K562 (cell line): ENCODE data around the gene LSR. TPM values are rescaled to one million over a fixed set of nuclear protein-coding genes. Genes with fewer than 3 reads are reported as not detected.

Source experiments
- EP400 ChIP-seq: fragments of 450-650 bp; IDR thresholded peaks from 2 replicates; pipeline ENCODE4 v1.6.1; 2017; ENCODE audit warnings: antibody characterized with exemption, mild to moderate bottlenecking, moderate library complexity
- EWSR1 ChIP-seq: fragments of 450-650 bp; IDR thresholded peaks from 2 replicates; pipeline ENCODE4 v1.6.1; 2018; ENCODE audit warnings: borderline replicate concordance, mild to moderate bottlenecking, low read depth, moderate library complexity; ENCODE audit not compliant: partially characterized antibody
- JUN ChIP-seq, 2 experiments: sonication (generic) in 1 of 2; formaldehyde crosslinking in 1 of 2; IDR thresholded peaks; 2 replicates each; pipeline versions ENCODE4 v1.6.1 to v1.8.0; 2012 to 2022; ENCODE audit warnings: borderline replicate concordance in 2 of 2, mild to moderate bottlenecking in 2 of 2, improper control_type of control experiment in 1 of 2, low read depth in 1 of 2, low read length in 1 of 2, missing genetic modification reagents in 1 of 2
- KLF1 ChIP-seq: fragments of 450-650 bp; IDR thresholded peaks from 2 replicates; pipeline ENCODE4 v1.6.1; 2016; ENCODE audit warnings: missing genetic modification characterization, missing compliant biosample characterization
- KLF6 ChIP-seq: fragments of 250-450 bp; sonication (Bioruptor Pico); IDR thresholded peaks from 2 replicates; pipeline ENCODE4 v1.4.0; 2020; ENCODE audit warnings: mild to moderate bottlenecking, moderate library complexity, borderline replicate concordance
- MAFF ChIP-seq: IDR thresholded peaks from 2 replicates; pipeline ENCODE4 v1.6.1; 2012; ENCODE audit warnings: low read length, improper control_type of control experiment
- MCM5 ChIP-seq: fragments of 450-650 bp; IDR thresholded peaks from 2 replicates; pipeline ENCODE4 v1.6.1; 2016; ENCODE audit warnings: low read depth
- MEF2A ChIP-seq: IDR thresholded peaks from 2 replicates; pipeline ENCODE4 v1.6.1; 2011; ENCODE audit warnings: low read depth, mild to moderate bottlenecking, low read length, moderate library complexity; ENCODE audit not compliant: control insufficient read depth
- NFIX ChIP-seq: fragments of 250-450 bp; sonication (Bioruptor Pico); IDR thresholded peaks from 2 replicates; pipeline ENCODE4 v1.4.0; 2020; ENCODE audit warnings: low read depth, mild to moderate bottlenecking, moderate library complexity
- NUFIP1 ChIP-seq: fragments of 450-650 bp; IDR thresholded peaks from 2 replicates; pipeline ENCODE4 v1.6.1; 2018; ENCODE audit not compliant: partially characterized antibody
- PHF8 ChIP-seq: fragments of 200-600 bp; sonication (generic); IDR thresholded peaks from 2 replicates; pipeline ENCODE4 v1.6.1; 2012; ENCODE audit warnings: mixed run types, mild to moderate bottlenecking, inconsistent platforms, low read length, moderate library complexity, borderline replicate concordance
- POLR3A ChIP-seq: IDR thresholded peaks from 2 replicates; pipeline ENCODE4 v1.6.1; 2011; ENCODE audit warnings: borderline replicate concordance, mild to moderate bottlenecking, moderate library complexity; ENCODE audit not compliant: insufficient read length, insufficient read depth; ENCODE audit errors: extremely low read depth
- PTBP1 ChIP-seq: fragments of 200-400 bp; formaldehyde crosslinking; IDR thresholded peaks from 2 replicates; pipeline ENCODE4 v1.6.1; 2017; ENCODE audit warnings: low read depth, low read length
- RBFOX2 ChIP-seq: fragments of 200-400 bp; formaldehyde crosslinking; IDR thresholded peaks from 2 replicates; pipeline ENCODE4 v1.6.1; 2017; ENCODE audit warnings: low read depth, mild to moderate bottlenecking, low read length, moderate library complexity
- RBM14 ChIP-seq: fragments of 200-400 bp; formaldehyde crosslinking; IDR thresholded peaks from 2 replicates; pipeline ENCODE4 v1.6.1; 2018; ENCODE audit warnings: low read depth, mild to moderate bottlenecking, low read length, moderate library complexity, borderline replicate concordance; ENCODE audit not compliant: insufficient read depth
- ZFP1 ChIP-seq: fragments of 450-650 bp; formaldehyde crosslinking; IDR thresholded peaks from 2 replicates; pipeline ENCODE4 v1.4.0; 2020; ENCODE audit warnings: mild to moderate bottlenecking, mixed read lengths
- ZNF174 ChIP-seq: fragments of 250-450 bp; sonication (Bioruptor Pico); IDR thresholded peaks from 2 replicates; pipeline ENCODE4 v1.4.0; 2020; ENCODE audit warnings: mild to moderate bottlenecking
- ZNF217 ChIP-seq: sonication (generic); formaldehyde crosslinking; IDR thresholded peaks from 2 replicates; pipeline ENCODE4 v1.8.0; 2022; ENCODE audit warnings: mild to moderate bottlenecking, missing genetic modification reagents
- ZNF354B ChIP-seq: fragments of 250-450 bp; sonication (Bioruptor Pico); IDR thresholded peaks from 2 replicates; pipeline ENCODE4 v1.4.0; 2020
- ZNF586 ChIP-seq: fragments of 450-650 bp; formaldehyde crosslinking; conservative IDR thresholded peaks from 2 replicates; pipeline ENCODE4 v1.4.0; 2020; ENCODE audit warnings: mild to moderate bottlenecking, moderate library complexity
- ZNF589 ChIP-seq: fragments of 200-800 bp; sonication (Bioruptor generic); IDR thresholded peaks from 2 replicates; pipeline ENCODE4 v1.6.1; 2016; ENCODE audit warnings: low read depth, missing genetic modification characterization, missing compliant biosample characterization
- ZNF79 ChIP-seq: fragments of 250-450 bp; sonication (Bioruptor Pico); IDR thresholded peaks from 2 replicates; pipeline ENCODE4 v1.4.0; 2020; ENCODE audit warnings: low read depth, mild to moderate bottlenecking, moderate library complexity
- polyA plus RNA-seq, 8 experiments: library from polyadenylated mRNA; depleted of rRNA in 4 of 8; stranded (reverse) in 5 of 8; unstranded in 3 of 8; fragments of >200 nt; fragmentation: Nextera tagmentation in 2 of 8; fragmentation: Illumina TruSeq in 1 of 8; extraction: Ambion mirVana in 2 of 8; extraction: Trizol in 1 of 8; gene quantifications; 2 replicates each; pipeline versions ENCODE4 v1.2.1 to v1.2.3, GENCODE V29; 2011 to 2014; ENCODE audit warnings: inconsistent platforms in 1 of 8, missing spikeins in 1 of 8
- total RNA-seq, 7 experiments: library from RNA; depleted of rRNA in 6 of 7; stranded (reverse); fragments of >200 nt in 6 of 7; fragmentation: Illumina TruSeq in 2 of 7; extraction: Trizol in 2 of 7; gene quantifications; 2 replicates each; pipeline versions ENCODE4 v1.2.1 to v1.2.3, GENCODE V29; 2011 to 2021; ENCODE audit warnings: low replicate concordance in 1 of 7
- TF ChIP-seq, protein P1 (sequence below): sonication (generic); formaldehyde crosslinking; IDR thresholded peaks from 2 replicates; pipeline ENCODE4 v1.9.0; 2022; ENCODE audit warnings: mild to moderate bottlenecking, missing genetic modification reagents
- TF ChIP-seq, protein P2 (sequence below): IDR thresholded peaks from 2 replicates; pipeline ENCODE4 v1.6.1; 2011; ENCODE audit warnings: borderline replicate concordance, low read depth, mild to moderate bottlenecking, moderate library complexity, low read length; ENCODE audit not compliant: insufficient read depth, poor library complexity, severe bottlenecking
- TF ChIP-seq, protein P3 (sequence below), 2 experiments: fragments of 250-450 bp in 1 of 2; fragments of 450-650 bp in 1 of 2; sonication (Bioruptor Pico) in 1 of 2; IDR thresholded peaks; 2 replicates each; pipeline versions ENCODE4 v1.6.1 to v1.8.0; 2016 to 2021; ENCODE audit warnings: mild to moderate bottlenecking in 2 of 2, moderate library complexity in 2 of 2, missing compliant biosample characterization in 1 of 2, missing genetic modification characterization in 1 of 2

Gene LSR
- total and polyA plus RNA-seq, 9 of the 15 experiments (the other 6 are each of a cell fraction or from before 2014, with no cell fraction given), result 0.44 to 87.9 (median 28.0) TPM

DNA sequence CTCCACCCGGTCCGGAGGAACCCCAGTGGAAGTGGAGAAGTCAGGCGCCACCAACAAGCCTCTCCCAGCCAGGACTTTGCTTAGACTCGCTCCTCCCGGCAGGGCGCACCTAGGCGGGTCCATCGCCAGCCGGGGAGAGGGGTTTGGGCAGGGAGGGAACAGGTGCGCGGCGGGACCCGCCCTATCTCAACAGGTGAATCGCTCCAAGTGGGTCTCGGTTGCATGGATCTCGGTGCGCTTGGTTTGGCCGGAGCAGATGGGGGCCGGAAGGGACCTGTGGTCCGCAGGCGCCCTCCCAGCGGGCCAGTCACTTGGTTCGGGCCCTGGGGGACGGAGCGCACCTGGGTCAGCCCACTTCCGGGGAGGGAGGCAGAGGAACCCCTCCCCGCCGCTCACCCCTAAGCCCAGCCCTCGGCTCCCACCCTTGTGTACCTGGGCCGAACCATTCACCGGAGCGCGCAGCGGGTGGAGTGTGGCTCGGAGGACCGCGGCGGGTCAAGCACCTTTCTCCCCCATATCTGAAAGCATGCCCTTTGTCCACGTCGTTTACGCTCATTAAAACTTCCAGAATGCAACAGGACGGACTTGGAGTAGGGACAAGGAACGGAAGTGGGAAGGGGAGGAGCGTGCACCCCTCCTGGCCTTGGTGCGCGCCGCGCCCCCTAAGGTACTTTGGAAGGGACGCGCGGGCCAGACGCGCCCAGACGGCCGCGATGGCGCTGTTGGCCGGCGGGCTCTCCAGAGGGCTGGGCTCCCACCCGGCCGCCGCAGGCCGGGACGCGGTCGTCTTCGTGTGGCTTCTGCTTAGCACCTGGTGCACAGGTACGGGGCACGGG is at the start of gene LSR (continued):
- TF ChIP-seq NFIX (CRISPR knock-in tag), result no peak
- peak; percentile 76 for TF ChIP-seq KLF1 (tag)
- peak; percentile 99 for TF ChIP-seq RBFOX2
- TF ChIP-seq ZNF586 (CRISPR knock-in tag), result no peak
- no peak for TF ChIP-seq MCM5
- TF ChIP-seq MEF2A, result no peak
- no peak for TF ChIP-seq KLF6
- peak; percentile 79 for TF ChIP-seq NUFIP1
- TF ChIP-seq EWSR1, result no peak
- no peak; the same call in 1 of the 2 replicates for TF ChIP-seq ZNF589
- TF ChIP-seq, protein P1, sequence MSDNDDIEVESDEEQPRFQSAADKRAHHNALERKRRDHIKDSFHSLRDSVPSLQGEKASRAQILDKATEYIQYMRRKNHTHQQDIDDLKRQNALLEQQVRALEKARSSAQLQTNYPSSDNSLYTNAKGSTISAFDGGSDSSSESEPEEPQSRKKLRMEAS (CRISPR knock-in tag), result peak; percentile 43
- no peak for TF ChIP-seq JUN (IDR thresholded peaks at IDR 0.05; ENCODE audit: borderline replicate concordance, low read depth, low read length)
- no peak; the same call in 1 of the 2 replicates for TF ChIP-seq JUN (CRISPR knock-in tag; IDR thresholded peaks at IDR 0.05; ENCODE audit: borderline replicate concordance)
- peak; percentile 83; the same call in 1 of the 2 replicates for TF ChIP-seq PHF8
- no peak for TF ChIP-seq POLR3A
- no peak for TF ChIP-seq ZNF354B
- TF ChIP-seq, protein P2, sequence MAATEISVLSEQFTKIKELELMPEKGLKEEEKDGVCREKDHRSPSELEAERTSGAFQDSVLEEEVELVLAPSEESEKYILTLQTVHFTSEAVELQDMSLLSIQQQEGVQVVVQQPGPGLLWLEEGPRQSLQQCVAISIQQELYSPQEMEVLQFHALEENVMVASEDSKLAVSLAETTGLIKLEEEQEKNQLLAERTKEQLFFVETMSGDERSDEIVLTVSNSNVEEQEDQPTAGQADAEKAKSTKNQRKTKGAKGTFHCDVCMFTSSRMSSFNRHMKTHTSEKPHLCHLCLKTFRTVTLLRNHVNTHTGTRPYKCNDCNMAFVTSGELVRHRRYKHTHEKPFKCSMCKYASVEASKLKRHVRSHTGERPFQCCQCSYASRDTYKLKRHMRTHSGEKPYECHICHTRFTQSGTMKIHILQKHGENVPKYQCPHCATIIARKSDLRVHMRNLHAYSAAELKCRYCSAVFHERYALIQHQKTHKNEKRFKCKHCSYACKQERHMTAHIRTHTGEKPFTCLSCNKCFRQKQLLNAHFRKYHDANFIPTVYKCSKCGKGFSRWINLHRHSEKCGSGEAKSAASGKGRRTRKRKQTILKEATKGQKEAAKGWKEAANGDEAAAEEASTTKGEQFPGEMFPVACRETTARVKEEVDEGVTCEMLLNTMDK, result no peak
- TF ChIP-seq ZNF217, result no peak
- TF ChIP-seq RBM14, result peak; percentile 91; the same call in 1 of the 2 replicates
- peak; percentile 77 for TF ChIP-seq EP400
- peak; percentile 28; the same call in 1 of the 2 replicates for TF ChIP-seq MAFF
- TF ChIP-seq ZNF174 (CRISPR knock-in tag), result no peak
- no peak for TF ChIP-seq ZFP1 (CRISPR knock-in tag)
- TF ChIP-seq, protein P3, sequence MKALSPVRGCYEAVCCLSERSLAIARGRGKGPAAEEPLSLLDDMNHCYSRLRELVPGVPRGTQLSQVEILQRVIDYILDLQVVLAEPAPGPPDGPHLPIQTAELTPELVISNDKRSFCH (CRISPR knock-in tag; IDR thresholded peaks at IDR 0.05), result no peak
- TF ChIP-seq, protein P3 (tag; IDR thresholded peaks at IDR 0.05), result peak; percentile 27; the same call in 1 of the 2 replicates
- no peak for TF ChIP-seq ZNF79 (CRISPR knock-in tag)
- TF ChIP-seq PTBP1, result no peak
